ENCODE data around the gene TFAM. TPM values are rescaled to one million over a fixed set of nuclear protein-coding genes. Genes with fewer than 3 reads are reported as not detected.

TFAM gene
- total RNA-seq, 1 donor from 2014 or later, result 46.9 TPM

DNA sequence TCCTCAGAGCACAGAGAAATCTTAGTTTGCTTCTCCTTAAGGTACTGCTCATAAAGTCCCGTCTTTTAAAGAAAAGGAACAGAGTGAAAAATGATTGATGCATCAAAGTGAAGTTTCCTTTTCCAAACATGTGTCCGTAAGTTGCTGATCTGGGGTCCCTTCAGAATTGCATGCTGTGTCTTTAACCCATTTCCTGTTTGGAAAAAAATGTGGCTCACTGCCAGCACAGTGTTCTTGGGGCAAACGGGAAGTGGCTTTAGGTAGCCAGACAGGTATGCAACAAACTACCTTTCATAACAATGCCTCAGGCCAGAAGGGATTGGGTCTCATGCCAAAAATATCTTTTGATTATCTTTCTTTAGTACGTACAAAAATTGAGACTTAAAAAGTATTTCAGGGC is 50.9 kb downstream of the TFAM start:
- no peak for DNase-seq (ENCODE audit: low spot score in 2 of 2, unreplicated experiment in 2 of 2)
- H3K4me3 Mint-ChIP-seq, result peak overlapping the region; percentile 18
- H3K4me1 Mint-ChIP-seq, result peaks cover 34% of the 10 kb centered on the region
- peak overlapping the region; percentile 66 for H3K27ac Mint-ChIP-seq
- H3K9me3 Mint-ChIP-seq, result peaks cover 13% of the 10 kb centered on the region
- H3K27me3 Mint-ChIP-seq (ENCODE audit: low read depth), result no peaks in the 10 kb centered on the region
- TF ChIP-seq, protein P1, sequence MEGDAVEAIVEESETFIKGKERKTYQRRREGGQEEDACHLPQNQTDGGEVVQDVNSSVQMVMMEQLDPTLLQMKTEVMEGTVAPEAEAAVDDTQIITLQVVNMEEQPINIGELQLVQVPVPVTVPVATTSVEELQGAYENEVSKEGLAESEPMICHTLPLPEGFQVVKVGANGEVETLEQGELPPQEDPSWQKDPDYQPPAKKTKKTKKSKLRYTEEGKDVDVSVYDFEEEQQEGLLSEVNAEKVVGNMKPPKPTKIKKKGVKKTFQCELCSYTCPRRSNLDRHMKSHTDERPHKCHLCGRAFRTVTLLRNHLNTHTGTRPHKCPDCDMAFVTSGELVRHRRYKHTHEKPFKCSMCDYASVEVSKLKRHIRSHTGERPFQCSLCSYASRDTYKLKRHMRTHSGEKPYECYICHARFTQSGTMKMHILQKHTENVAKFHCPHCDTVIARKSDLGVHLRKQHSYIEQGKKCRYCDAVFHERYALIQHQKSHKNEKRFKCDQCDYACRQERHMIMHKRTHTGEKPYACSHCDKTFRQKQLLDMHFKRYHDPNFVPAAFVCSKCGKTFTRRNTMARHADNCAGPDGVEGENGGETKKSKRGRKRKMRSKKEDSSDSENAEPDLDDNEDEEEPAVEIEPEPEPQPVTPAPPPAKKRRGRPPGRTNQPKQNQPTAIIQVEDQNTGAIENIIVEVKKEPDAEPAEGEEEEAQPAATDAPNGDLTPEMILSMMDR (IDR thresholded peaks at IDR 0.05; ENCODE audit: unreplicated experiment), result no peak
- H3K36me3 Mint-ChIP-seq, result peaks cover 4% of the 10 kb centered on the region

DNA sequence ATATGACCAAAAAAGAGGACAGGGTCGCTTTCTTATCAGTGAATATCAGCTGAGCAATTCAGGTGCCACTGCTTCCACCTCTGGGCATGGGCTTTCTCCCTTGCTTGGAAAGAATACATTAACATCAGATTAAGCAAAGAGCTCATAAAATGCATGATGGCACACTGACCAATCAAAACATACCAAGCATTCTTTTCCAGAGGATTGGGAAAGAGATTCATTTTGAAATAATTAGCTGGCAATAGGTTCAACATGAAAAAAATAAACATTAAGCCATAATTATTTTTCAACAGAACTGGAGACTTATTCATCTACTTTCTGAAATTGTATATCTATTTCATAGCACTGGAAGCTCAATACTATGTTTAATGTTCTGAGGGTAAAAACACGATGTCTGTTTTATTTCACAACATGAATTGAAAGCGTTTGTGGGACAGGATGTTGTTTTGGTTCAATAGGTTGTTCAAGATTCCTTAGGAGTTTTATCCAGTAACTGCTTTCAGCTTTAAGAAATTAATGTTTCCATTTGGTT is 53.2 kb downstream of the TFAM start:
- TF ChIP-seq, protein P1 (IDR thresholded peaks at IDR 0.05; ENCODE audit: unreplicated experiment), result no peak
- Mint-ChIP-seq H3K4me3 (no peak overlapping the region), H3K4me1 (peaks cover 34% of the 10 kb centered on the region), H3K27me3 (ENCODE audit: low read depth) (no peaks in the 10 kb centered on the region), H3K9me3 (peaks cover 19% of the 10 kb centered on the region), H3K36me3 (peaks cover 4% of the 10 kb centered on the region), H3K27ac (no peak overlapping the region)
- DNase-seq (ENCODE audit: low spot score in 2 of 2, unreplicated experiment in 2 of 2), result no peak

DNA sequence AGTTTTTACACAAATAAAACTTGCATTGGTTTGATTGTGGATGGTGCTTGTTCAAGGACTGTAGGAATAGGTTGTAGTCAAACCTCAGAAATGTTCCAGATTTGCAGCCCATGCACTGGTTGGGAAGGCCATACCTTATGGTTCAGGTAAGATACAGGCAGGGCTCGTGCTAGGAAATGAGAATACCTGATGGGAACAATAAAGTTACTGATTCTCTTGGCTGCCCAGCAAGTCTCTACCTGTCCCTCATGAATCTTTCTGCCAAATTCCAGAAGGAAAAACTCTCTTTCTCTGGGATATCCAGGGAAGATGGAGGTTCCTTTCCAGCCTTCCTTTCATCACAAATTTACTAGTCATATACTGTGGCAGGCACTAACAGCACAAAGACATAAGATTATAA is 53.8 kb downstream of the TFAM start:
- Mint-ChIP-seq H3K36me3 (peaks cover 4% of the 10 kb centered on the region), H3K9me3 (peaks cover 19% of the 10 kb centered on the region), H3K4me3 (no peak overlapping the region), H3K27me3 (ENCODE audit: low read depth) (no peaks in the 10 kb centered on the region), H3K27ac (no peak overlapping the region), H3K4me1 (peaks cover 34% of the 10 kb centered on the region)
- TF ChIP-seq, protein P1 (IDR thresholded peaks at IDR 0.05; ENCODE audit: unreplicated experiment), result no peak
- DNase-seq (ENCODE audit: low spot score in 2 of 2, unreplicated experiment in 2 of 2), result no peak

DNA sequence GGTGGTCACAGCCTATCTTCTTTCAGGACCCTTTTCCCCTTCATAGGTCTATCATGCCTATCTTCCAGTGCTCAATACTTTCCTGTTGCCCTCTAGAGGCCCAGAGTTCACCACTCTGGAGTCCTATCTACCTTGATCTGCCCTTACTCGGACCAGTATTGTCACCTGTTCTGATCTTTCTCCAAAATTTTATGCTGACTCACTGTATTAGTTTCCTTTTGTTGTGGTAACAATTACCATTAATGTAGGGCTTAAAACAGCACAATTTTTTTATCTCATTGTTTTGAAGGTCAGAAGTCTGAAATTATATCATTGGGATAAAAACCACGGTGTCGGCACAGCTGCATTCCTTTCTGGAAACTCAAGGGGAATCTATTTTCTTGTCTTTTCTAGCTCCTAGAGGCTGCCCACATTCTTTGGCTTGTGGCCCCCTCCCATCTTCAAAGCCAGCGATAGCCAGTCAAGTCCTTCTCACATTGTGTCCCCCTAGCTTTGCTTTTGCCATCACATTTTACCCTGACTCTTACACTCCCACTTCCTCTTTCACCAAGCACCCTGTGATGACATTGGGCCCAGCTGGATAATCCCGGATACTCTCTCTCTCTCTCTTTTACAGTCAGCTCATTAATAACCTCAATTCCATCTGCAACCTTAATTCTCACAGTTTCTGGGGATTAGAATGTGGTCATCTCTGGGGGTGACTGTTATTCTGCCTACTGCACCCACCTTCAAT is 54.6 kb downstream of the TFAM start:
- H3K4me1 Mint-ChIP-seq, result peaks cover 36% of the 10 kb centered on the region
- peaks cover 19% of the 10 kb centered on the region for H3K9me3 Mint-ChIP-seq
- peaks cover 4% of the 10 kb centered on the region for H3K36me3 Mint-ChIP-seq
- no peak overlapping the region for H3K27ac Mint-ChIP-seq
- TF ChIP-seq, protein P1 (IDR thresholded peaks at IDR 0.05; ENCODE audit: unreplicated experiment), result no peak
- H3K27me3 Mint-ChIP-seq (ENCODE audit: low read depth), result no peaks in the 10 kb centered on the region
- DNase-seq (ENCODE audit: low spot score in 2 of 2, unreplicated experiment in 2 of 2), result no peak
- H3K4me3 Mint-ChIP-seq, result no peak overlapping the region

DNA sequence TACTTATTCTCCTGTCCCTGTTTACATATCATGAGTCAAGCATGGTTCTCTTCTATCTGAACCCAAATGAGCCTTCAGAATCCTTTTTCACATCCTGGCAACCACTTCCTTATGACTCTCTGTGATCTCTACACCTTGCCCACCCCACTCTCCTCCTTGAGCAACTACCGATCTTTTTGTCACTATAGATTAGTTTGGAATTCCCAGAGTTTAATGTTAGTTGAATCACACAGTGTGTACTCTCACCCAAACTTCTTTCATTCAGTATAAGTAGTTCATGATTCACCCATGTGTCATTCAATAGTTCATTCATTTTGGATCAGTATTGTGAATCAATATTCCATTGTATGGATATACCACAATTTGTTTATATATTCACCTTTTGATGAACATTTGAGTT is 55.3 kb downstream of the TFAM start:
- Mint-ChIP-seq H3K27ac (no peak overlapping the region), H3K27me3 (ENCODE audit: low read depth) (no peaks in the 10 kb centered on the region), H3K4me1 (peaks cover 34% of the 10 kb centered on the region)

More for the DNA sequence above, 55.3 kb downstream of the TFAM start:
- DNase-seq (ENCODE audit: low spot score in 2 of 2, unreplicated experiment in 2 of 2), result no peak
- H3K4me3 Mint-ChIP-seq, result no peak overlapping the region
- H3K9me3 Mint-ChIP-seq, result peaks cover 19% of the 10 kb centered on the region
- H3K36me3 Mint-ChIP-seq, result peaks cover 4% of the 10 kb centered on the region
- TF ChIP-seq, protein P1 (IDR thresholded peaks at IDR 0.05; ENCODE audit: unreplicated experiment), result no peak

Data from mesothelial cell of epicardium (in vitro differentiated cells).